Skin of body (tissue), 2 donors: ENCODE measurements around the gene KIF5A. TPM values are rescaled to one million over a fixed set of nuclear protein-coding genes. Genes with fewer than 3 reads are reported as not detected.
"Not testable (repeated sequence)": the region's sequence is repeated elsewhere in the genome, so short reads cannot be mapped to it uniquely, and the experiment has no call there.

Experiments
- DNase-seq: peaks from one replicate; lab custom pipeline; 2025; lab: John Stamatoyannopoulos, UW
- total RNA-seq: library from RNA; depleted of rRNA; stranded (reverse); fragments of >200 nt; gene quantifications from one replicate; pipeline ENCODE4 v1.2.3, GENCODE V29; 2014

Gene KIF5A
- total RNA-seq, 1 donor from 2014 or later, result 0.39 TPM

- DNase-seq, result no peak
Measured at GRCh38 chr12:57553343-57554202, 3.7 kb downstream of the KIF5A start.

DNA sequence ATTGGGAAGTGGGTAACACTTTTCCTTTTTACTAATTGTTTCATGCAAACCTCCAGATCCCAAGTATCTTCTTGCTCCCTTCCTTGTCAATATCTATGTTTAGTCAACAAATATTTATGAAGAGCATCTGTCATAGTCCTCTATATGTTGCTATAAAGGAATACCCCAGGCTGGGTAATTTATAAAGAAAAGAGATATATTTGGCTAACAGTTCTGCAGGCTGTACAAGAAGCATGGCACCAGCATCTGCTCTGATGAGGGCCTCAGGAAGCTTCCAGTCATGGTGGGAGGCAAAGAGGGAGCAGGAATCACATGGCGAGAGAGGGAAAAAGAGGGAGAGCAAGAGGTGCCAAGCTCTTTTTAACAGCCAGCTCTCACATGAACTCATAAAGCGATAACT lies 4.6 kb downstream of the KIF5A start:
- no peak for DNase-seq

GRCh38 chr12:57554897-57555296 lies 5.1 kb downstream of the KIF5A start:
- DNase-seq, result no peak

- no peak for DNase-seq
Measured at GRCh38 chr12:57558864-57559263, 9.0 kb downstream of the KIF5A start.

DNA sequence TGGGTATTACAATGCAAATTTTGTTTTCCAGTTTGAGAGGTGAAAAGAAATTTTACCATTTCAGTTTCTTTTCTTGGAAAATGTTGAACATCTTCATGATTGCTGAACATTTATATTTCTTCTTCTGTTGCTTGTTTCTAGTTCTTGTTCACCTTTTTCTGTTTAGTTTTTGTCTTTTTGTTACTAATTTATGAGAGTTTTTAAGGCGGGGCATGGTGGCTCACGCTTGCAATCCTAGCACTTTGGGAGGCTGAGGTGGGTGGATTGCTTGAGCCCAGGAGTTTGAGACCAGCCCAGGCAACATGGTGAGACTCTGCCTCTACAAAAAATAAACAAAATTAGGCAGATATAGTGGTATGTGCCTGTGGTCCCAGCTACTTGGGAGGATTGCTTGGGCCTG lies 10.7 kb downstream of the KIF5A start:
- DNase-seq, result no peak

DNA sequence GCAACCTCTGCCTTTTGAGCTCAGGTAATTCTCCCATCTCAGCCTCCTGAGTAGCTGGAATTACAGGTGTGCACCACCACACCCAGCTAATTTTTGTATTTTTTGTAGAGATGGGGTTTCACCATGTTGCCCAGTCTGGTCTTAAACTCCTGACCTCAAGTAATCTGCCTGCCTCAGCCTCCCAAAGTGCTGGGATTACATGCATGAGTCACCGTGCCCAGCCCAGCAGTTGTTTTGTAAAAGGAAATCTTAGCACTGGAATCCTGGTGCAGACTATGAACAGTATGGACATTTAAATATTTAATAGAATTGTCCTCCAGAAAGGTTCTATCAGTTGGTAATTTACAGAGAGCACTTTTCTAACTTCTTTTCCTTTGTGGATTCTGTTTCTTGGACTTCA lies 11.3 kb downstream of the KIF5A start:
- not testable (repeated sequence) for DNase-seq

DNA sequence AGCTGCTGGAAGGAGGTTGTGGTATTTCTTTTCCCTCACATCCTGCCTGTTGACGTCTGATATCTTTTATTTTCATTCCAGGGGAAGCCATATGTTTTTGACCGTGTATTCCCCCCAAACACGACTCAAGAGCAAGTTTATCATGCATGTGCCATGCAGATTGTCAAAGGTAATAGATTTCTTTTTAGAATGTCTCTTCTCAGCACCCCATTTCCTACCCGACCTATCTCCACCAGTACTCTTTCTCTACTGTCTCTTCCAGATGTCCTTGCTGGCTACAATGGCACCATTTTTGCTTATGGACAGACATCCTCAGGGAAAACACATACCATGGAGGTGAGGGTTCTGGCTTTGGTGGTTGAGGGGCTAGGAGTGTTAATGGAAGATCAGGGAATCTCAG lies 13.5 kb downstream of the KIF5A start:
- no peak for DNase-seq

- no peak for DNase-seq
Measured at GRCh38 chr12:57564178-57564740, 14.4 kb downstream of the KIF5A start.

GRCh38 chr12:57568838-57569237 lies 19.0 kb downstream of the KIF5A start:
- DNase-seq, result no peak

DNA sequence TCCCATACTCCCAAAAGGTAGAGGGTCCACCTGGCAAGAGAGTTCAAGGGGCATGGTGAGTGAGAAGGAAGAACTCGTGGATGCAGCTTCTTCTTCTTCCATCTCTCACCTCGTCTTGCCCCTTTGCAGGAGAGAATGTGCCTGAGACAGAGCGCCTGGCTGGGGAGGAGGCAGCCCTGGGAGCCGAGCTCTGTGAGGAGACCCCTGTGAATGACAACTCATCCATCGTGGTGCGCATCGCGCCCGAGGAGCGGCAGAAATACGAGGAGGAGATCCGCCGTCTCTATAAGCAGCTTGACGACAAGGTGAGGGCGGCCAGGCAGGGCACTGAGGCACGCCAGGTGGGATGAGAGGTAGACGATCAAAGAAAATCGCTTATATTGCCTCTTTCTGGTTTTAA lies 20.0 kb downstream of the KIF5A start:
- DNase-seq, result no peak

GRCh38 chr12:57570438-57570837 lies 20.6 kb downstream of the KIF5A start:
- DNase-seq, result not testable (repeated sequence)

- DNase-seq, result no peak
Measured at GRCh38 chr12:57571926-57572762, 22.3 kb downstream of the KIF5A start.

DNA sequence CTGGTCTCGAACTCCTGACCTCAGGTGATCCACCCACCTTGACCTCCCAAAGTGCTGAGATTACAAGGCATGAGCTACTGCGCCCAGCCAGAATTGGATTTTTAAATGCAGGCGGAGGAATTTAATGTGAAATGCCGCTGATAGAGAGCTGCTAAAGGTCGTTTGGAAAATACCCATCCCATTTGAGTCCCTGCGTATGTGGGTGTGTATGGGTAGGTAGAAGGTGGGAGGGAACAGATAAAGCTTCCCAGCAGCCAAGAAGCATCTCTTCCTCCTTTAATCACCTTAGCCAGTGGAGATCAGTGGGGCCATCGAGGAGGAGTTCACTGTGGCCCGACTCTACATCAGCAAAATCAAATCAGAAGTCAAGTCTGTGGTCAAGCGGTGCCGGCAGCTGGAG lies 25.0 kb downstream of the KIF5A start:
- no peak for DNase-seq

- no peak for DNase-seq
Measured at GRCh38 chr12:57575771-57576612, 26.1 kb downstream of the KIF5A start.

DNA sequence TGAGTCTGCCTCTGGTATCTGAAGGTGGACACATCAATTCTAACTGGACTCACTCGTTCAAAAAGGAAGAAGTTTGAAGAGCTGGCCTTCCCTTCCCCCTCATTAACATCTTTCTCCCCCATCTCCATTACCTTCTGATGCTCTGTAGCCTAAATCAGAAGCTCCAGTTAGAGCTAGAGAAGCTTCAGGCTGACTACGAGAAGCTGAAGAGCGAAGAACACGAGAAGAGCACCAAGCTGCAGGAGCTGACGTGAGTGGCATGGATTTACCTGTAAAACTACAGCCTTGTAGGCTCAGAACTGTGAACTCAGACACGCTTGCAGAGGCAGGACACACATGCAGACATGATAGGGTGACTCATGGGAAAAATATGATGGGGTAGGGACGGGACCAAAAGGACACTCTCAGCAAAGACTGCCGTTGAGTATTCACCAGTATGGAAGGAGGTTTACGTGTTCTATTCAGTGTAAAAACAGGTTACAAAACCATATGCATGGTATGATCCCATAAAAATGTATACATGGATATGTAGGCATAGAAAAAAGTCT lies 26.8 kb downstream of the KIF5A start:
- no peak for DNase-seq

DNA sequence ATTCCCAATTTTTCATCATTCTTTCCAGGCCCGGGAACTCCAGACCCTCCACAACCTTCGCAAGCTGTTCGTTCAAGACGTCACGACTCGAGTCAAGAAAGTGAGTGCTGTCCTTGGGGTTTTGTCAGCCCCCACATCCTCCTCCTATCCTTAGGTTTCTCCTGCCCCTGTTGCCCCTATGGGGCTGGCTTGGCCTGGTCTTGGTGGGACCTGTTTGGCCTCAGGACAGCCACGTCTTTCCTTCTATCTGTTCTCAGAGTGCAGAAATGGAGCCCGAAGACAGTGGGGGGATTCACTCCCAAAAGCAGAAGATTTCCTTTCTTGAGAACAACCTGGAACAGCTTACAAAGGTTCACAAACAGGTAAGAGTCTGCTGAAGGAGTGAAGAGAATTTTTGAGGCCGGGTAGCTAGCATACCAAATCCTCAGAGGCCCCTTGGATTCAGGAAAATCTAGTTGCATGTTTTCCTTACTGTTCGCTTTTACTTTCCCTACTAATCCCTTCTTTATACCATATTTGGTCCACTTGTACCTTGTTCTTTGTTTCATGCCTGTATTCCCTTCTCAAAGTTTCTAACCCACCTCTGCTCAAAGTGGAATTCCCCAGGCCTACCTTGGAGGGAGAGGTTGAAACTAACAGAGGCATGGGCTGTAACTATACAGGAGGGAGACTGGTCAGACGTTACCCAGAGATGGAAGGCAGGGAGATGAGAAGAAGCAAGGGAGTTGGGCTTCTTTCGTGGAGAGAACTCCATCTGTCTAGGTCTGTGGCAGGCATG lies 28.3 kb downstream of the KIF5A start:
- no peak for DNase-seq

- no peak for DNase-seq
Measured at GRCh38 chr12:57579011-57579410, 29.2 kb downstream of the KIF5A start.

- no peak for DNase-seq
Measured at GRCh38 chr12:57579677-57580465, 30.0 kb downstream of the KIF5A start.

- no peak for DNase-seq
Measured at GRCh38 chr12:57580466-57580795, 30.6 kb downstream of the KIF5A start.

GRCh38 chr12:57581802-57582201 lies 32.0 kb downstream of the KIF5A start:
- no peak for DNase-seq
